NT2/D1 (cell line): ENCODE measurements around the gene GPD1L.
A peak's percentile ranks its signal among the peaks of the same experiment; 100 is the strongest.

Experiments used
- DNase-seq: peaks from one replicate; pipeline ENCODE4 v3.0.0-alpha.2; 2011; ENCODE audit warnings: low read depth, low spot score
- H3K27me3 ChIP-seq: 2 replicates; pipeline ENCODE4 v1.6.0; 2011; ENCODE audit warnings: mild to moderate bottlenecking; ENCODE audit not compliant: insufficient read length, insufficient read depth
- H3K36me3 ChIP-seq: 2 replicates; pipeline ENCODE4 v1.6.1; 2011; ENCODE audit warnings: mild to moderate bottlenecking, low read length, mixed read lengths; ENCODE audit not compliant: insufficient read depth, insufficient read length
- H3K4me1 ChIP-seq: 2 replicates; pipeline ENCODE4 v1.5.1; 2011; ENCODE audit not compliant: insufficient read depth, insufficient read length
- H3K4me3 ChIP-seq: 2 replicates; pipeline ENCODE4 v1.5.1; 2011; ENCODE audit warnings: low read depth; ENCODE audit not compliant: insufficient read length
- H3K9ac ChIP-seq: 2 replicates; pipeline ENCODE4 v1.6.0; 2011; ENCODE audit warnings: low read depth; ENCODE audit not compliant: insufficient read length
- H3K9me3 ChIP-seq: 2 replicates; pipeline ENCODE4 v1.5.1; 2011; ENCODE audit warnings: mild to moderate bottlenecking, low read length; ENCODE audit not compliant: insufficient read depth
- SUZ12 ChIP-seq: IDR thresholded peaks from 2 replicates; pipeline ENCODE4 v1.6.1; 2011; ENCODE audit not compliant: insufficient read length, insufficient read depth; ENCODE audit errors: extremely low read depth
- YY1 ChIP-seq: IDR thresholded peaks from 2 replicates; pipeline ENCODE4 v1.6.1; 2011; ENCODE audit not compliant: insufficient read length, insufficient read depth
- ZNF274 ChIP-seq: IDR thresholded peaks from 2 replicates; pipeline ENCODE4 v1.6.1; 2011; ENCODE audit warnings: mild to moderate bottlenecking, low read depth, low read length

GPD1L gene

GRCh38 chr3:32136703-32137102, 30.3 kb downstream of the GPD1L start:
- Histone ChIP-seq H3K36me3 (no peaks in the 10 kb centered on the region), H3K4me3 (no peak overlapping the region), H3K27me3 (no peaks in the 10 kb centered on the region), H3K9me3 (no peaks in the 10 kb centered on the region), H3K4me1 (no peaks in the 10 kb centered on the region), H3K9ac (no peak overlapping the region)
- DNase-seq: no peak
- TF ChIP-seq SUZ12: no peak
- no peak for TF ChIP-seq YY1
- no peak for TF ChIP-seq ZNF274

DNA sequence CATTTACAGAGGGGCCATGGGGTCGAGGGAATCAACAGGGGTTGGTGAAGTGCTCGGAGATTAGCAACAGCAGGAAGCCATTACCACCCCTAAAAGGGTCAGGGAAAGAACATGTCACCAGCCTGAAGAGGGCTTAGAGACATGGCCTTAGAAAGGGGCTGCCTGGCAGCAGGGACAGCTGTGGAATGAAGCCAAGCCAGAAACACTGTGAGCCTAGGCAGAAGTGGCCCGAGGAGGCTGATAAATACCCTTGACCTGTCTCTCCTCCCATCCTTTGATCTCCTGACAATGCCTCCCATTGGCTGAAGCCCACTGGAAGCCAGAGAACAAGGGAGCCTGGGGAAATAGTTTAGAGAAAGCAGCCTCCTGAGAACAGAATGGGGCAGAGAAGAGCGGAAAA, 31.4 kb downstream of the GPD1L start:
- TF ChIP-seq SUZ12 (no peak), YY1 (no peak), ZNF274 (no peak)
- Histone ChIP-seq H3K9me3 (no peaks in the 10 kb centered on the region), H3K27me3 (no peaks in the 10 kb centered on the region), H3K36me3 (no peaks in the 10 kb centered on the region), H3K4me1 (no peaks in the 10 kb centered on the region), H3K9ac (no peak overlapping the region), H3K4me3 (no peak overlapping the region)
- no peak for DNase-seq

GRCh38 chr3:32138545-32139104, 32.2 kb downstream of the GPD1L start:
- Histone ChIP-seq H3K9me3 (no peaks in the 10 kb centered on the region), H3K4me3 (no peak overlapping the region), H3K9ac (no peak overlapping the region), H3K4me1 (no peaks in the 10 kb centered on the region), H3K36me3 (no peaks in the 10 kb centered on the region), H3K27me3 (no peaks in the 10 kb centered on the region)
- TF ChIP-seq ZNF274 (no peak), SUZ12 (no peak)
- DNase-seq: no peak

DNA sequence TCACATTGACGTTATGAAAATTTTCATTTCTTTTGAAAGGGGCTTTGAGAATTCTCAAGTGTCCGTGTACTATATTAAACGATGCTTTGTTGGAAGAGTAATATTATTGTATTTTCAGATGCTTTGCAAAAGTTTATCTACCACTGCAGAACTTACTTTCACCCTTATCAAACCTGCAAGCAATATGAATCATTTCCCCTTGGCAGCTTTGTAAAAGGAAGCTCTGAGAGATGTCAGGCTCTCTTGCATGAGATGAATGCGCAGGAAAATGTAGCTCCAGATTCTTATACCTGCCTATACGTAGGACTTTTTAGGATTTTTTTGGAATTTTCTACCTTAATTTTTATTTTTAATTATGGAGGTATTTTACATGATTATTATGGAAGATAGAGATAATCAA, 34.5 kb downstream of the GPD1L start:
- TF ChIP-seq SUZ12: no peak
- Histone ChIP-seq H3K9ac (no peak overlapping the region), H3K36me3 (no peaks in the 10 kb centered on the region), H3K9me3 (no peaks in the 10 kb centered on the region), H3K4me1 (no peaks in the 10 kb centered on the region), H3K4me3 (no peak overlapping the region), H3K27me3 (no peaks in the 10 kb centered on the region)
- DNase-seq: no peak

- no peaks in the 10 kb centered on the region for H3K27me3 ChIP-seq
- TF ChIP-seq ZNF274 (no peak), SUZ12 (no peak), YY1 (no peak)
- H3K9me3 ChIP-seq: no peaks in the 10 kb centered on the region
- DNase-seq: peak; percentile 67
- no peak overlapping the region for H3K4me3 ChIP-seq
- H3K9ac ChIP-seq: no peak overlapping the region
- no peaks in the 10 kb centered on the region for H3K36me3 ChIP-seq
- peaks cover 3% of the 10 kb centered on the region for H3K4me1 ChIP-seq
These were observed 37.7 kb downstream of the GPD1L start for GRCh38 chr3:32143849-32144757.

DNA sequence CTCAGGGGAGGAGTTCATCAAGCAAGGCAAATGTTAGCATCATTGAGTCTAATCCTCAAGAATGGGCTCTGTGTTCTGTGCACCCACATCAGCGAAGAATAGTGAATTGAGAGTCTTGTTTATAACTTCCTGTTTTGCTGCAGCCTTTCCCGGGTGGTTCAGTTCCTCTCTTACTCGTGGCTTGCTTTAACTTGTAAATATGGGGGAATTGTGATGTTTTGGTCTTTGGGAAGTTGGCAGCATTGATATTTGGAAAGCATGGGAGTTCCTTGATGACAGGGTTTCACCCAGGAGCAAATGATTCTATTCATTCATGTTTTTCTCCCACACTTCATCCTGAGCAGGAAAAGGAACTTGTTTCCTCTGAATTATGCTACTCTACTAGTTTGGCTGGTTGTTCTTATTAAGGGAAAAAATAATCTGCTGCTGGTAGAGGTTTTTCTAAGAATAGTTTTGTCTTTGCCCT, 40.4 kb downstream of the GPD1L start:
- TF ChIP-seq ZNF274 (no peak), SUZ12 (no peak)
- Histone ChIP-seq H3K9ac (no peak overlapping the region), H3K27me3 (no peaks in the 10 kb centered on the region), H3K4me3 (no peak overlapping the region), H3K4me1 (peaks cover 3% of the 10 kb centered on the region), H3K9me3 (no peaks in the 10 kb centered on the region), H3K36me3 (no peaks in the 10 kb centered on the region)
- no peak for DNase-seq

DNA sequence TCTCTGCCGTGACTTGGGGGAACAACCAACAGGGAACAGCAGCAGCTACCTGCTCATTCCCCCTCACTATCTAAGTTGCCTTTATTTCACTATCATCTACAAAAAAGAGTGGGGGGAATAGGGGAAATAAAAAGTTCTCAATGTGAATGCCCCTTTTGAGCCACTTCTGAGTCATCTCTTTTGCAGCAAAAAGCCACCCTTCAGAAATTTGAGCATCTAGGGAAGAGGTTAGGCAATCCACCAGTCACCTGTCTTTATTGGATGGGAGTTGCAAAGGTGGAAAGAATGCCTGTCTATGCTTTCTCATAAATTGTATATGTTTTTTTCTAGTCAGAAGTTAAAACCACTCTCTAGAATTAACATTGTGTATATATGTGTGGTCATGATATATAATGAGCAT, 41.1 kb downstream of the GPD1L start:
- TF ChIP-seq SUZ12 (no peak), YY1 (no peak), ZNF274 (no peak)
- Histone ChIP-seq H3K4me3 (no peak overlapping the region), H3K9ac (no peak overlapping the region), H3K9me3 (no peaks in the 10 kb centered on the region), H3K36me3 (no peaks in the 10 kb centered on the region), H3K27me3 (no peaks in the 10 kb centered on the region), H3K4me1 (peaks cover 3% of the 10 kb centered on the region)
- no peak for DNase-seq

DNA sequence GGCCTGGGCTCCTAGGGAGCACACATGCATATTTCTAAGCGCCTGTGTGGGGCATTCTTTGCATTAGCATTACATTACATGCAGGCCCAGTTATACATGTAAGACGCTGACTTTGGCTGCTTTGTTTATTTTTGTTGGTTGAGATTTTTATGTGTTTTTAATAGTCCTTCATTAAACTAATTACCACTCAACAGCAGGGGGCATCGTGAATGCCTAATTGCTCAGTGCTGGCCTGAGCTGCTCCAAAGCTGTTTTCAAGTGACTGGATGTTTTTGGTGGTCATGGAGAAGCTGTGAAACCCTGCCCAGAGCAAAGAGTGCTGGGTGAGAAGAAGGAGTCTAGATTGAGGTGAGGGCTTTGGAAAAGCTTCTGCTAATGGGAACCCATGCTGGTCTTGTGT, 41.5 kb downstream of the GPD1L start:
- no peak overlapping the region for H3K9ac ChIP-seq
- no peak overlapping the region for H3K4me3 ChIP-seq
- H3K4me1 ChIP-seq: peaks cover 3% of the 10 kb centered on the region
- no peaks in the 10 kb centered on the region for H3K27me3 ChIP-seq
- no peaks in the 10 kb centered on the region for H3K9me3 ChIP-seq
- H3K36me3 ChIP-seq: no peaks in the 10 kb centered on the region
- no peak for DNase-seq
- no peak for TF ChIP-seq ZNF274
- no peak for TF ChIP-seq YY1
- no peak for TF ChIP-seq SUZ12
